Keratinocyte (primary cell): ENCODE measurements around the gene PDCD1LG2. TPM values are rescaled to one million over a fixed set of nuclear protein-coding genes. Genes with fewer than 3 reads are reported as not detected.

Experiments used
- DNase-seq: peaks from one replicate; pipeline ENCODE4 v3.0.0-alpha.2; 2011; ENCODE audit warnings: low read depth, missing footprints, low spot score
- FAIRE-seq: peaks from 2 replicates; lab custom pipeline; 2011; peaks lifted over from hg19 to GRCh38; lab: Jason Lieb, UNC
- H2AFZ ChIP-seq: 2 replicates; pipeline ENCODE4 v1.6.0; 2012; ENCODE audit warnings: low read length, control low read depth, inconsistent platforms; ENCODE audit not compliant: control insufficient read depth
- H3K27ac ChIP-seq: 2 replicates; pipeline ENCODE4 v1.5.1; 2011; ENCODE audit warnings: low read length; ENCODE audit not compliant: control insufficient read depth, insufficient read depth
- H3K27me3 ChIP-seq: 3 replicates; pipeline ENCODE4 v1.6.0; 2011; ENCODE audit warnings: low read length; ENCODE audit not compliant: control insufficient read depth, insufficient read depth; ENCODE audit errors: extremely low read depth
- H3K36me3 ChIP-seq, 2 experiments: 2 replicates in 1 of 2; 3 replicates in 1 of 2; pipeline ENCODE4 v1.5.1; 2011; ENCODE audit warnings: low read length in 2 of 2, mild to moderate bottlenecking in 1 of 2; ENCODE audit not compliant: control insufficient read depth in 2 of 2, insufficient read depth in 2 of 2; ENCODE audit errors: extremely low read depth in 1 of 2
- H3K4me1 ChIP-seq: 3 replicates; pipeline ENCODE4 v1.5.1; 2011; ENCODE audit warnings: low read length; ENCODE audit not compliant: control insufficient read depth, insufficient read depth; ENCODE audit errors: extremely low read depth
- H3K4me2 ChIP-seq: 3 replicates; pipeline ENCODE4 v1.6.0; 2011; ENCODE audit warnings: low read depth, low read length; ENCODE audit not compliant: control insufficient read depth, insufficient read depth; ENCODE audit errors: extremely low read depth
- H3K4me3 ChIP-seq, 3 experiments: fragments of 200-600 bp in 1 of 3; sonication (generic) in 1 of 3; 2 replicates in 2 of 3; 3 replicates in 1 of 3; pipeline ENCODE4 v1.5.1; 2011 to 2016; ENCODE audit warnings: low read length in 3 of 3, mild to moderate bottlenecking in 3 of 3, control low read depth in 2 of 3, inconsistent platforms in 1 of 3, low read depth in 1 of 3, mixed read lengths in 1 of 3, mixed run types in 1 of 3, moderate library complexity in 1 of 3; ENCODE audit not compliant: control insufficient read depth in 2 of 3, insufficient read depth in 2 of 3; ENCODE audit errors: extremely low read depth in 1 of 3
- H3K79me2 ChIP-seq: 2 replicates; pipeline ENCODE4 v1.6.0; 2012; ENCODE audit warnings: low read length; ENCODE audit not compliant: control insufficient read depth, insufficient read depth
- H3K9ac ChIP-seq: 3 replicates; pipeline ENCODE4 v1.6.0; 2011; ENCODE audit warnings: low read length; ENCODE audit not compliant: control insufficient read depth, insufficient read depth; ENCODE audit errors: extremely low read depth
- H3K9me1 ChIP-seq: 3 replicates; pipeline ENCODE4 v1.6.0; 2011; ENCODE audit warnings: low read length; ENCODE audit not compliant: control insufficient read depth, insufficient read depth; ENCODE audit errors: extremely low read depth
- H3K9me3 ChIP-seq: 2 replicates; pipeline ENCODE4 v1.5.1; 2012; ENCODE audit warnings: low read depth, low read length; ENCODE audit not compliant: control insufficient read depth
- H4K20me1 ChIP-seq: 3 replicates; pipeline ENCODE4 v1.6.0; 2011; ENCODE audit warnings: low read length; ENCODE audit not compliant: control insufficient read depth, insufficient read depth; ENCODE audit errors: extremely low read depth
- EZH2 ChIP-seq: IDR thresholded peaks from one replicate; pipeline ENCODE4 v1.6.1; 2012; ENCODE audit warnings: inconsistent platforms, mild to moderate bottlenecking, low read length, moderate library complexity
- dilution Hi-C: fragments of 300-500 bp; cut with MboI; formaldehyde crosslinking; loops from one replicate; pipeline ENCODE4 v1.7.0; 2020; ENCODE audit warnings: low sequenced_read_pairs; ENCODE audit not compliant: extremely low pct_ligation_motif_present
- polyA plus RNA-seq, 5 experiments: library from polyadenylated mRNA; depleted of rRNA in 3 of 5; stranded (reverse) in 3 of 5; stranded (forward) in 1 of 5; unstranded in 1 of 5; fragments of >200 nt; gene quantifications; 1 replicate in 1 of 5; 2 replicates in 3 of 5; 3 replicates in 1 of 5; pipeline versions ENCODE4 v1.2.1 to v1.2.3, GENCODE V29; 2011 to 2012; ENCODE audit warnings: missing spikeins in 2 of 5, low read depth in 1 of 5, low replicate concordance in 1 of 5
- TF ChIP-seq, protein P1 (sequence below), 3 experiments: IDR thresholded peaks in 1 of 3; conservative IDR thresholded peaks in 1 of 3; optimal IDR thresholded peaks in 1 of 3; 2 replicates in 2 of 3; 3 replicates in 1 of 3; pipeline versions ENCODE3 to v1.5.1; 2011; ENCODE audit warnings: low read length in 3 of 3, mild to moderate bottlenecking in 3 of 3, moderate library complexity in 2 of 3, control low read depth in 1 of 3, inconsistent platforms in 1 of 3; ENCODE audit not compliant: insufficient read depth in 2 of 3; ENCODE audit errors: extremely low read depth in 1 of 3

PDCD1LG2 gene
- polyA plus RNA-seq, 1 donor (not counting 4 experiments of a cell fraction or from before 2014, with no cell fraction given), result 20.2 TPM

DNA sequence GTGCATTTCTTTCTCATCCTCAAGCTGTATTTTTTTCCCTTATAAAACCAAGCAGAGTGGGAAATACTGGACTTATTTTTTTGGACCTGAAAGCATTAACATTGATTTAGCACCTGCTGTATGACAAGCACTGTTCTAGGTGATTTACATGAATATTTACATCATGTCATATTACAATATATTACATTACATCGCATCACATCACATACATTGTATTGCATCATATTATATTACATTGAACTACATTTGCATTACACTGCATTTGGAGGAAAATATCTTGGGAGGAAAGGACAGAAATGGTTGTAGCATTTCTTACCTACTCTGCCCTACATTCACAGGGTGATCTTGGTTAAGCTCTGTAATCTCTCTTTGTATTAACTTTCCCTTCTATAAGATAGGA lies 11.2 kb upstream of the PDCD1LG2 start:
- Histone ChIP-seq H3K4me3 (no peak overlapping the region), H3K9ac (no peak overlapping the region), H3K27me3 (no peaks in the 10 kb centered on the region), H3K36me3 (no peaks in the 10 kb centered on the region), H3K9me1 (no peaks in the 10 kb centered on the region), H3K27ac (no peak overlapping the region), H3K9me3 (no peaks in the 10 kb centered on the region), H3K4me1 (peaks cover 22% of the 10 kb centered on the region), H3K4me2 (no peak overlapping the region), H2AFZ (no peak overlapping the region), H3K79me2 (no peaks in the 10 kb centered on the region), H4K20me1 (no peaks in the 10 kb centered on the region)
- FAIRE-seq, result no peak
- no peak for TF ChIP-seq EZH2
- TF ChIP-seq, protein P1, sequence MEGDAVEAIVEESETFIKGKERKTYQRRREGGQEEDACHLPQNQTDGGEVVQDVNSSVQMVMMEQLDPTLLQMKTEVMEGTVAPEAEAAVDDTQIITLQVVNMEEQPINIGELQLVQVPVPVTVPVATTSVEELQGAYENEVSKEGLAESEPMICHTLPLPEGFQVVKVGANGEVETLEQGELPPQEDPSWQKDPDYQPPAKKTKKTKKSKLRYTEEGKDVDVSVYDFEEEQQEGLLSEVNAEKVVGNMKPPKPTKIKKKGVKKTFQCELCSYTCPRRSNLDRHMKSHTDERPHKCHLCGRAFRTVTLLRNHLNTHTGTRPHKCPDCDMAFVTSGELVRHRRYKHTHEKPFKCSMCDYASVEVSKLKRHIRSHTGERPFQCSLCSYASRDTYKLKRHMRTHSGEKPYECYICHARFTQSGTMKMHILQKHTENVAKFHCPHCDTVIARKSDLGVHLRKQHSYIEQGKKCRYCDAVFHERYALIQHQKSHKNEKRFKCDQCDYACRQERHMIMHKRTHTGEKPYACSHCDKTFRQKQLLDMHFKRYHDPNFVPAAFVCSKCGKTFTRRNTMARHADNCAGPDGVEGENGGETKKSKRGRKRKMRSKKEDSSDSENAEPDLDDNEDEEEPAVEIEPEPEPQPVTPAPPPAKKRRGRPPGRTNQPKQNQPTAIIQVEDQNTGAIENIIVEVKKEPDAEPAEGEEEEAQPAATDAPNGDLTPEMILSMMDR (optimal IDR thresholded peaks at IDR 0.05 in 1 of 3, IDR thresholded peaks at IDR 0.05 in 1 of 3, conservative IDR thresholded peaks at IDR 0.05 in 1 of 3; ENCODE audit: extremely low read depth in 1 of 3, insufficient read depth in 2 of 3, low read length in 3 of 3), result no peak
- dilution Hi-C loops, result no loop called here
- no peak for DNase-seq

DNA sequence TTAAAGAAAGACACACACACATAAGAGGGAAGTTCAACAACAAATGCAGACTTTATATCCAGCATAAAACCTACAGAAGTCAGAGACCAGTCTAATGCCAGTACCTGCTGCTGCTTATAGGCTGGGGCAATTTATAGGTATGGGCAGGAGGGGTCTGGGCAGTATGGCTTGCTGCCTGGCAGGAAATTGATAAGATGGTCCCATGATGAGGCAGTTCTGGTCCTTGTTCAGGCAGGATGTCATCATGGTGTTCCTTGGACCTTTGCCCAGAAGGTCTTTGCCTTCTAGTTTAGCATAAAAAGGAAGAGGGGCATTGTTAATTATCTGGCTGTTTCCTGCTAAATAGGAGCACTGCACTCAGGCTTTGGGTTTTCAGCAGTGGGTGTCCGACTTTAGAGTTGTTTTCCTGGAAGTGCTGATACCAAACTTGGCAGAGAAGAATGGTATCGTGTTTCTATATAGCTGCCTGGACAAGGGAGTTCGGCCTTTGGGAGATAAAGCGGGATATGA lies 10.4 kb upstream of the PDCD1LG2 start:
- no peaks in the 10 kb centered on the region for H4K20me1 ChIP-seq
- peaks cover 20% of the 10 kb centered on the region for H3K4me1 ChIP-seq
- peak overlapping the region; percentile 8 for H3K4me2 ChIP-seq
- dilution Hi-C loops, result no loop called here
- peak overlapping the region; percentile 75 for H2AFZ ChIP-seq
- TF ChIP-seq, protein P1 (optimal IDR thresholded peaks at IDR 0.05 in 1 of 3, IDR thresholded peaks at IDR 0.05 in 1 of 3, conservative IDR thresholded peaks at IDR 0.05 in 1 of 3; ENCODE audit: extremely low read depth in 1 of 3, insufficient read depth in 2 of 3, low read length in 3 of 3), result no peak
- no peak for TF ChIP-seq EZH2
- FAIRE-seq (peak; percentile 86), DNase-seq (no peak)
- H3K27me3 ChIP-seq, result no peaks in the 10 kb centered on the region
- H3K4me3 ChIP-seq, result no peak overlapping the region
- no peaks in the 10 kb centered on the region for H3K79me2 ChIP-seq
- H3K9ac ChIP-seq, result no peak overlapping the region
- H3K9me1 ChIP-seq, result no peaks in the 10 kb centered on the region
- H3K27ac ChIP-seq, result peak overlapping the region; percentile 26
- no peaks in the 10 kb centered on the region for H3K36me3 ChIP-seq
- peaks cover 2% of the 10 kb centered on the region for H3K9me3 ChIP-seq
